Dendritic cell treated with granulocyte-macrophage colony-stimulating factor and Interleukin-4, amounts not matched to agents 40 ng/mL and 50 ng/mL, for 4 days (primary cell): ENCODE data around the gene FXYD5.
"Not testable (repeated sequence)": the region's sequence is repeated elsewhere in the genome, so short reads cannot be mapped to it uniquely, and the experiment has no call there.

Experiments used
- H3K27ac Mint-ChIP-seq: one replicate; pipeline ENCODE4 v1.8.0; 2022; ENCODE audit warnings: mild to moderate bottlenecking, mixed read lengths
- H3K27me3 Mint-ChIP-seq: one replicate; pipeline ENCODE4 v1.8.0; 2022; ENCODE audit warnings: mild to moderate bottlenecking, mixed read lengths
- H3K36me3 Mint-ChIP-seq: one replicate; pipeline ENCODE4 v1.8.0; 2022; ENCODE audit warnings: low read depth, mixed read lengths
- H3K4me1 Mint-ChIP-seq: one replicate; pipeline ENCODE4 v1.8.0; 2022; ENCODE audit warnings: low read depth, mixed read lengths
- H3K4me3 Mint-ChIP-seq: one replicate; pipeline ENCODE4 v1.8.0; 2022; ENCODE audit warnings: mild to moderate bottlenecking, moderate library complexity, mixed read lengths
- H3K9me3 Mint-ChIP-seq: one replicate; pipeline ENCODE4 v1.8.0; 2022; ENCODE audit warnings: mixed read lengths
- intact Hi-C: fragments of 100-400 bp; cut with micrococcal nuclease; formaldehyde crosslinking; loops from one replicate; pipeline ENCODE4 v1.15.0; 2022

The FXYD5 gene

GRCh38 chr19:35151273-35152065, 3.1 kb upstream of the FXYD5 start:
- peaks cover 19% of the 10 kb centered on the region for H3K36me3 Mint-ChIP-seq
- H3K4me1 Mint-ChIP-seq, result peaks cover 71% of the 10 kb centered on the region
- H3K27ac Mint-ChIP-seq, result no peak overlapping the region
- no peak overlapping the region for H3K4me3 Mint-ChIP-seq
- H3K9me3 Mint-ChIP-seq, result no peaks in the 10 kb centered on the region
- intact Hi-C loops, result loop anchor here (5.0 to 10.0 kb wide), 2 partner anchors 53 to 116 kb away; partner anchors contain the start of gene USF2
- H3K27me3 Mint-ChIP-seq, result peaks cover 14% of the 10 kb centered on the region

DNA sequence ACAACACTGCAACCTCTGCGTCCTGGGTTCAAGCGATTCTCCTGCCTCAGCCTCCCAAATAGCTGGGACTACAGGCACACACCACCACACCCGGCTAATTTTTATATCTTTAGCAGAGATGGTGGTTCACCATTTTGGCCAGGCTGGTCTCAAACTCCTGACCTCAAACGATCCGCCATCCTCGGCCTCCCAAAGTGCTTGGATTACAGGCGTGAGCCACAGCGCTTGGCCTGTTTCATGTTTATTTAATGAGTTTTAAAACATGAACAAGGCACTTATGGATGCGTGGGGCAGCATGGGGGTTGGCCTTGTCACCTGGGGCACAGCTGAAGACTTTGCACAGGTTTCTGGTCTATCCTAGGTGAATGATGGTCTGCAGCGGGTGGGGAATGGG, 1.4 kb upstream of the FXYD5 start:
- intact Hi-C loops, result loop anchor here (5.0 to 10.0 kb wide), 2 partner anchors 52 to 114 kb away; partner anchors contain the start of gene USF2
- H3K9me3 Mint-ChIP-seq, result not testable (repeated sequence)
- Mint-ChIP-seq H3K4me1 (peaks cover 62% of the 10 kb centered on the region), H3K4me3 (peak overlapping the region; percentile 35), H3K27ac (peak overlapping the region; percentile 98), H3K27me3 (peaks cover 14% of the 10 kb centered on the region), H3K36me3 (peaks cover 35% of the 10 kb centered on the region)

- intact Hi-C loops, result loop anchor here (5.0 to 10.0 kb wide), 2 partner anchors 51 to 113 kb away; partner anchors contain the start of gene USF2
- Mint-ChIP-seq H3K27me3 (peaks cover 14% of the 10 kb centered on the region), H3K4me1 (peaks cover 62% of the 10 kb centered on the region), H3K27ac (peak overlapping the region; percentile 98), H3K36me3 (peaks cover 43% of the 10 kb centered on the region), H3K4me3 (peak overlapping the region; percentile 100), H3K9me3 (no peaks in the 10 kb centered on the region)
Measured at GRCh38 chr19:35153701-35154524, 622 bp upstream of the FXYD5 start.

DNA sequence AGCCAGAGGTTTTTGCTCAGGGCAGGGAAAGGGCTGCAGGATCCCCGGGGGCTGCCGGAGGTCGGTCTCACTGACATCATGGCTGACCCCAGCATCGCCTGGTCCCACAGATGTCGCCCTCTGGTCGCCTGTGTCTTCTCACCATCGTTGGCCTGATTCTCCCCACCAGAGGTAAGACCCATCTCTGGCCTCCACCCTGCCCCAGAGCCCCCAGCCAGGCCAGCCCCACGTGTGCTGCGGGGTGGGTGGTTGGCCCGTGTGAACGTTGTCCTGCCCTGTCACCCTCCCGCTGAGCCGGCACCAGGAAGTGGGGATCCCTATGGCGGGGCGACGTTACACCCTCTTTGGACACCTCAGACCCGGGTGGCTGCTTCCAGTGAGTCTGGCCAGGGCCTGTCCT, 906 bp downstream of the FXYD5 start:
- Mint-ChIP-seq H3K4me3 (peak overlapping the region; percentile 100), H3K27me3 (peaks cover 14% of the 10 kb centered on the region), H3K9me3 (no peaks in the 10 kb centered on the region), H3K4me1 (peaks cover 58% of the 10 kb centered on the region), H3K36me3 (peaks cover 58% of the 10 kb centered on the region), H3K27ac (peak overlapping the region; percentile 98)
- intact Hi-C loops, result loop anchor here (10.0 kb wide), 1 partner anchor 49 kb away; no protein-coding TSS in a partner anchor

- H3K9me3 Mint-ChIP-seq, result peaks cover 3% of the 10 kb centered on the region
- peak overlapping the region; percentile 100 for H3K4me3 Mint-ChIP-seq
- peaks cover 14% of the 10 kb centered on the region for H3K27me3 Mint-ChIP-seq
- H3K27ac Mint-ChIP-seq, result peak overlapping the region; percentile 98
- intact Hi-C loops, result loop anchor here (10.0 kb wide), 1 partner anchor 49 kb away; no protein-coding TSS in a partner anchor
- peaks cover 65% of the 10 kb centered on the region for H3K36me3 Mint-ChIP-seq
- peaks cover 54% of the 10 kb centered on the region for H3K4me1 Mint-ChIP-seq
Measured at GRCh38 chr19:35155981-35156672, 1.6 kb downstream of the FXYD5 start.

GRCh38 chr19:35156673-35157014, 2.1 kb downstream of the FXYD5 start:
- Mint-ChIP-seq H3K9me3 (peaks cover 8% of the 10 kb centered on the region), H3K27ac (no peak overlapping the region), H3K4me3 (peak overlapping the region; percentile 100), H3K27me3 (peaks cover 12% of the 10 kb centered on the region), H3K36me3 (peaks cover 70% of the 10 kb centered on the region), H3K4me1 (peaks cover 49% of the 10 kb centered on the region)
- intact Hi-C loops, result loop anchor here (10.0 kb wide), 1 partner anchor 48 kb away; no protein-coding TSS in a partner anchor

GRCh38 chr19:35157431-35157830, 2.9 kb downstream of the FXYD5 start:
- no peak overlapping the region for H3K27ac Mint-ChIP-seq
- no peak overlapping the region for H3K4me3 Mint-ChIP-seq
- peaks cover 44% of the 10 kb centered on the region for H3K4me1 Mint-ChIP-seq
- intact Hi-C loops, result loop anchor here (10.0 kb wide), 1 partner anchor 47 kb away; no protein-coding TSS in a partner anchor
- peaks cover 11% of the 10 kb centered on the region for H3K27me3 Mint-ChIP-seq
- H3K9me3 Mint-ChIP-seq, result peaks cover 16% of the 10 kb centered on the region
- H3K36me3 Mint-ChIP-seq, result peaks cover 78% of the 10 kb centered on the region

GRCh38 chr19:35159606-35160005, 5.1 kb downstream of the FXYD5 start:
- peaks cover 34% of the 10 kb centered on the region for H3K9me3 Mint-ChIP-seq
- no peaks in the 10 kb centered on the region for H3K27me3 Mint-ChIP-seq
- H3K4me1 Mint-ChIP-seq, result peaks cover 28% of the 10 kb centered on the region
- intact Hi-C loops, result loop anchor here (10.0 kb wide), 1 partner anchor 45 kb away; no protein-coding TSS in a partner anchor
- H3K4me3 Mint-ChIP-seq, result no peak overlapping the region
- peaks cover 96% of the 10 kb centered on the region for H3K36me3 Mint-ChIP-seq
- H3K27ac Mint-ChIP-seq, result no peak overlapping the region

DNA sequence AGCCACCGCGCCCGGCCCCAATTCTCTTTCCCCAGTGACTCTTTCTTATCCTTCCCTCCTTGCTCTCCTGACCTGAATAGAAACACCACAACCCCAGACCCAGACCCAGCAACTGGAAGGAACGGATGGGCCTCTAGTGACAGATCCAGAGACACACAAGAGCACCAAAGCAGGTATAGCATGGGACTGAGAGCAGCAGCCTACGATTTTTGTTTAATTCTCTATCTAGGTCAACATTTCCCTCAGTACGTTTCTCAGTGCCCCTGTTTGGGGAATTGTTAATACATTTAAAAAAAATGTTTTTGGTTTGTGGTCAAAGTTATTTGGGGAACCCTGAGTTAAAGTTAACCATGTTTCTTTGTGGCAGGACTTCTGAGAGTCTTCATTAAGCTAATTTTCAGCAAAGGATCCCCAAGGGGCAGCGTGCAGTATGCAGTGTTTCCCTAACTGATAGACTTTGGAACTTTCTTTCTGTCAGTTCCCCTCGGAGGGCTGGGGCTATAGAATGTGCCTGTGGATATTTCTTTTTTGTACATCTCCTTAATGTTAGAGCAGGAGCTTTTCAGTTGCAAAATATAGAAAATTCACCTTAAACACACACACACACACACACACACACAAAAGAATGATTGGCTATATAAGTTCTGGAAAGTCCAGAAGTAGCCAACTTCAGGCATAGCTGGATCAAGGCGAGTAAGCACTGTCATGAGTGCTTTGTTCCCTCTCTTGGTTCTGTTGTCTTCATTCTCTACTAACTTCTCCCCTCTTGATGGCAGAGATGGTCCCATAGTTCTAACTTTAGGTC, 6.3 kb downstream of the FXYD5 start:
- intact Hi-C loops, result no loop called here
- Mint-ChIP-seq H3K9me3 (peaks cover 42% of the 10 kb centered on the region), H3K36me3 (peaks cover 99% of the 10 kb centered on the region), H3K27ac (no peak overlapping the region), H3K4me1 (peaks cover 20% of the 10 kb centered on the region), H3K27me3 (no peaks in the 10 kb centered on the region), H3K4me3 (no peak overlapping the region)

DNA sequence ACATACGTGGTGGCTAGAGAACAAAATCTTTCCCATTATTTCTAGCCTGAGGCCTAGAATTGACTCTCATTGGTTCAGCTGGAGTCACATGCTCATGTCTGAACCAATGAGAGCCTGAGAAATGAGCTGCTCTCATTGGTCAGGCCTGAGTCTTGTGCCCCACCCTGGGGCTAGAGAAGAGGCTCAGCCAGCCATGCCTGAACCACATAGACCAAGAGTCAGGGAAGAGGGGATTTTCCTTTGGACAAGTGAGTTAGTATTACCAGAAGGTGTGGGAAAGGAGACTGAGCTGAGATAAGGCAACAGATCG, 6.9 kb downstream of the FXYD5 start:
- Mint-ChIP-seq H3K36me3 (peaks cover 100% of the 10 kb centered on the region), H3K27me3 (no peaks in the 10 kb centered on the region), H3K4me3 (no peak overlapping the region), H3K9me3 (peaks cover 47% of the 10 kb centered on the region), H3K4me1 (peaks cover 20% of the 10 kb centered on the region), H3K27ac (no peak overlapping the region)
- intact Hi-C loops, result no loop called here

GRCh38 chr19:35162471-35163326, 8.2 kb downstream of the FXYD5 start:
- Mint-ChIP-seq H3K4me3 (no peak overlapping the region), H3K9me3 (peaks cover 51% of the 10 kb centered on the region), H3K4me1 (peaks cover 28% of the 10 kb centered on the region), H3K36me3 (peaks cover 97% of the 10 kb centered on the region), H3K27me3 (no peaks in the 10 kb centered on the region), H3K27ac (no peak overlapping the region)
- intact Hi-C loops, result no loop called here

GRCh38 chr19:35164418-35164817, 9.9 kb downstream of the FXYD5 start:
- H3K4me1 Mint-ChIP-seq, result peaks cover 42% of the 10 kb centered on the region
- H3K36me3 Mint-ChIP-seq, result peaks cover 97% of the 10 kb centered on the region
- intact Hi-C loops, result no loop called here
- no peaks in the 10 kb centered on the region for H3K27me3 Mint-ChIP-seq
- no peak overlapping the region for H3K4me3 Mint-ChIP-seq
- H3K9me3 Mint-ChIP-seq, result peaks cover 51% of the 10 kb centered on the region
- no peak overlapping the region for H3K27ac Mint-ChIP-seq
